Measurements from ENCODE around the gene NOTO. TPM values are rescaled to one million over a fixed set of nuclear protein-coding genes. Genes with fewer than 3 reads are reported as not detected.
A peak's percentile ranks its signal among the peaks of the same experiment; 100 is the strongest.

The NOTO gene
- total and polyA plus RNA-seq, 2 experiments from 2014 or later: not detected

- no peaks in the 10 kb centered on the region for H3K9me3 ChIP-seq (ENCODE audit: low read depth)
- no peak overlapping the region for H3K4me3 ChIP-seq
- no peaks in the 10 kb centered on the region for H3K4me1 ChIP-seq (ENCODE audit: low read depth)
- peaks cover 4% of the 10 kb centered on the region for H3K36me3 ChIP-seq
- no peaks in the 10 kb centered on the region for H3K27me3 ChIP-seq
- H3K27ac ChIP-seq: no peak overlapping the region
- no peak for DNase-seq (ENCODE audit: low read depth in 1 of 2, low spot score in 1 of 2)
- no peak for TF ChIP-seq CTCF (IDR thresholded peaks at IDR 0.05; ENCODE audit: low read depth, low read length)
Observed at GRCh38 chr2:73258913-73259215, 56.5 kb downstream of the NOTO start.

DNA sequence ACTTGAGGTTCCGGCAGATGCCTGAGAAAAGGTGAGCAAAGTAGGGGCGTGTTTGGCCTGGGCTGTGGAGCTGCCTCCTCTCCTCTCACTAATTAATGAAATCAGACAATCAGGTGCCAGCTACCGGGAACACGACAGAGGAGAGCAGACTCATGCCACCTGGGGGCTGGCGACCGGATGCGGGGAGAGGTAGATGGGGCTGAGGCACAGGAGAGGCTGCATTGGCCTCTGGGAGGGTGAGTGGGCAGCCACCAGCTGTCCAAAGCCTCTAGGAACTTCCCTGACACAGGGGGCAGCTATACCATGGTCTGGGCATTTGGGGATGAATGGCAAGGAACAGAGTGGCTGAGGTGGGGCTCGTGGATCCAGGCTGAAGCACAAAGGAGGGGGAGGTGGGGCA, 56.9 kb downstream of the NOTO start:
- Histone ChIP-seq H3K4me1 (ENCODE audit: low read depth) (no peaks in the 10 kb centered on the region), H3K36me3 (peaks cover 3% of the 10 kb centered on the region), H3K27ac (no peak overlapping the region), H3K27me3 (no peaks in the 10 kb centered on the region), H3K4me3 (no peak overlapping the region), H3K9me3 (ENCODE audit: low read depth) (no peaks in the 10 kb centered on the region)
- no peak for DNase-seq (ENCODE audit: low read depth in 1 of 2, low spot score in 1 of 2)
- no peak for TF ChIP-seq CTCF (IDR thresholded peaks at IDR 0.05; ENCODE audit: low read depth, low read length)

DNA sequence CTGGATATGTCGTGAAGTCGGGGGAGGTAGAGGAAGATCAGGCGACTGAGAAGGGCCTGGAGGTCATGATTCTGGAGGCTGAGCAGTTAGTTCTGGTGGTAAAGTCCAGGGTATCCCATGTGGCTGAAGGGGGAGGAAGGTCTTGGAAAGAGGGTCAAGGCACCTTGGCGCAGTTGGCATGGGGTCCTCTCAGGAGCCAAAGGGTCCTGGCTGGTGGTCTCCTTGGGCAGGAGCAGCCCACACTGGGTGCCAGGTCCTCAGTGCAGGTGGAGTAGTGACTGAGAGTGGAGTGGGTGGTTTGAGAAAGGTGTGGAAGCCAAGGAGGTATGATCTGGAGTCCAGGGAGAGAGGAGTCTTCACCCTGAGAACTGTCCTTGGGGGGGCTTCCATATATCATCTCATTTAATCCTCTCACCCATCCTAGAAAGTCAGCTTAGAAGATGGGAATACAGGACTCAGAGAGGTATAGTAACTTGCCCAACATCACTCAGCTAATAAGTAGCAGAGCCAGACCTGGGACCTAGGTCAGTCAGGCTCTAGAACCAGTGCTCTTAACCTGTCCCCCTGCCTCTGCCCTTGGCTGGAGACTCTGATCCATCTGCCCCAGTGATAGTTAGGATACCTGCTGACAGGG, 57.4 kb downstream of the NOTO start:
- no peak for TF ChIP-seq CTCF (IDR thresholded peaks at IDR 0.05; ENCODE audit: low read depth, low read length)
- H3K27me3 ChIP-seq: no peaks in the 10 kb centered on the region
- no peaks in the 10 kb centered on the region for H3K36me3 ChIP-seq
- no peak overlapping the region for H3K4me3 ChIP-seq
- no peak for DNase-seq (ENCODE audit: low read depth in 1 of 2, low spot score in 1 of 2)
- H3K9me3 ChIP-seq (ENCODE audit: low read depth): no peaks in the 10 kb centered on the region
- H3K27ac ChIP-seq: no peak overlapping the region
- H3K4me1 ChIP-seq (ENCODE audit: low read depth): no peaks in the 10 kb centered on the region

GRCh38 chr2:73260338-73260984, 58.1 kb downstream of the NOTO start:
- H3K4me1 ChIP-seq (ENCODE audit: low read depth): no peaks in the 10 kb centered on the region
- H3K27me3 ChIP-seq: no peaks in the 10 kb centered on the region
- TF ChIP-seq CTCF (IDR thresholded peaks at IDR 0.05; ENCODE audit: low read depth, low read length): peak; percentile 56
- H3K9me3 ChIP-seq (ENCODE audit: low read depth): no peaks in the 10 kb centered on the region
- no peaks in the 10 kb centered on the region for H3K36me3 ChIP-seq
- H3K27ac ChIP-seq: no peak overlapping the region
- peak; percentile 68 to 75 for DNase-seq (ENCODE audit: low read depth in 1 of 2, low spot score in 1 of 2)
- no peak overlapping the region for H3K4me3 ChIP-seq

Other genes starting within 250 kb of the NOTO start
- 13.5 and 15.6 TPM in 2 replicates for gene SFXN5, start 130.9 kb upstream of the NOTO start, total RNA-seq
- 7.0 and 11.4 TPM in 2 replicates for gene SFXN5, start 130.9 kb upstream of the NOTO start, polyA plus RNA-seq
- gene RAB11FIP5, start 89.6 kb upstream of the NOTO start, total RNA-seq: 7.2 and 12.1 TPM in 2 replicates
- 4.2 and 9.0 TPM in 2 replicates for gene RAB11FIP5, start 89.6 kb upstream of the NOTO start, polyA plus RNA-seq
- 24.4 and 26.1 TPM in 2 replicates for gene SMYD5, start 11.7 kb downstream of the NOTO start, total RNA-seq
- gene SMYD5, start 11.7 kb downstream of the NOTO start, polyA plus RNA-seq: 26.4 and 27.0 TPM in 2 replicates
- 42.6 and 99.4 TPM in 2 replicates for gene PRADC1, start 30.7 kb downstream of the NOTO start, total RNA-seq
- 62.8 and 99.8 TPM in 2 replicates for gene PRADC1, start 30.7 kb downstream of the NOTO start, polyA plus RNA-seq
- 370 and 424 TPM in 2 replicates for gene CCT7, start 31.7 kb downstream of the NOTO start, total RNA-seq
- gene CCT7, start 31.7 kb downstream of the NOTO start, polyA plus RNA-seq: 340 and 384 TPM in 2 replicates
- 4.1 and 5.8 TPM in 2 replicates for gene FBXO41, start 81.9 kb downstream of the NOTO start, total RNA-seq
- 1.0 and 1.3 TPM in 2 replicates for gene FBXO41, start 81.9 kb downstream of the NOTO start, polyA plus RNA-seq
- 0.06 TPM in 1 of 2 replicates, not detected in the other for gene EGR4, start 91.0 kb downstream of the NOTO start, total RNA-seq
- 0.31 TPM in 1 of 2 replicates, not detected in the other for gene EGR4, start 91.0 kb downstream of the NOTO start, polyA plus RNA-seq
- gene ALMS1, start 183.3 kb downstream of the NOTO start, total RNA-seq: 25.2 and 30.1 TPM in 2 replicates
- 6.8 and 10.6 TPM in 2 replicates for gene ALMS1, start 183.3 kb downstream of the NOTO start, polyA plus RNA-seq